Measurements from ENCODE around the gene EED.
"Not testable (repeated sequence)": the region's sequence is repeated elsewhere in the genome, so short reads cannot be mapped to it uniquely, and the experiment has no call there.

The EED gene

GRCh38 chr11:86219311-86220193 lies 25.0 kb upstream of the EED start:
- DNase-seq, result no peak

GRCh38 chr11:86220653-86221052 lies 23.9 kb upstream of the EED start:
- DNase-seq, result no peak

GRCh38 chr11:86222081-86222480 lies 22.5 kb upstream of the EED start:
- DNase-seq, result no peak

GRCh38 chr11:86224575-86224974 lies 20.0 kb upstream of the EED start:
- not testable (repeated sequence) for DNase-seq

- DNase-seq, result not testable (repeated sequence)
These were observed 19.2 kb upstream of the EED start for GRCh38 chr11:86225344-86225743.

- DNase-seq, result no peak
These were observed 16.1 kb upstream of the EED start for GRCh38 chr11:86228269-86229038.

GRCh38 chr11:86229039-86229330 lies 15.6 kb upstream of the EED start:
- DNase-seq, result not testable (repeated sequence)

GRCh38 chr11:86230179-86230804 lies 14.3 kb upstream of the EED start:
- DNase-seq, result no peak

- no peak for DNase-seq
These were observed 13.6 kb upstream of the EED start for GRCh38 chr11:86230921-86231434.

- DNase-seq, result no peak
These were observed 12.0 kb upstream of the EED start for GRCh38 chr11:86232556-86232955.

- DNase-seq, result no peak
These were observed 9.6 kb upstream of the EED start for GRCh38 chr11:86234831-86235461.

- no peak for DNase-seq
These were observed 7.2 kb upstream of the EED start for GRCh38 chr11:86237267-86237804.

GRCh38 chr11:86240164-86240563 lies 4.4 kb upstream of the EED start:
- DNase-seq, result no peak

- DNase-seq, result no peak
These were observed 2.5 kb upstream of the EED start for GRCh38 chr11:86241956-86242535.

GRCh38 chr11:86243396-86243795 lies 1.2 kb upstream of the EED start:
- no peak for DNase-seq

- peak; percentile 85 for DNase-seq
These were observed 461 bp upstream of the EED start for GRCh38 chr11:86244063-86244521.

GRCh38 chr11:86245369-86246292 lies 1.1 kb downstream of the EED start:
- DNase-seq, result no peak

- no peak for DNase-seq
These were observed 1.7 kb downstream of the EED start for GRCh38 chr11:86246293-86246675.

GRCh38 chr11:86247608-86248007 lies 3.1 kb downstream of the EED start:
- no peak for DNase-seq

- no peak for DNase-seq
These were observed 4.1 kb downstream of the EED start for GRCh38 chr11:86248609-86249008.
